ENCODE data around the gene ANKRD12. TPM values are rescaled to one million over a fixed set of nuclear protein-coding genes. Genes with fewer than 3 reads are reported as not detected.

ANKRD12 gene
- total RNA-seq, 1 experiment from 2014 or later: 24.1 TPM

DNA sequence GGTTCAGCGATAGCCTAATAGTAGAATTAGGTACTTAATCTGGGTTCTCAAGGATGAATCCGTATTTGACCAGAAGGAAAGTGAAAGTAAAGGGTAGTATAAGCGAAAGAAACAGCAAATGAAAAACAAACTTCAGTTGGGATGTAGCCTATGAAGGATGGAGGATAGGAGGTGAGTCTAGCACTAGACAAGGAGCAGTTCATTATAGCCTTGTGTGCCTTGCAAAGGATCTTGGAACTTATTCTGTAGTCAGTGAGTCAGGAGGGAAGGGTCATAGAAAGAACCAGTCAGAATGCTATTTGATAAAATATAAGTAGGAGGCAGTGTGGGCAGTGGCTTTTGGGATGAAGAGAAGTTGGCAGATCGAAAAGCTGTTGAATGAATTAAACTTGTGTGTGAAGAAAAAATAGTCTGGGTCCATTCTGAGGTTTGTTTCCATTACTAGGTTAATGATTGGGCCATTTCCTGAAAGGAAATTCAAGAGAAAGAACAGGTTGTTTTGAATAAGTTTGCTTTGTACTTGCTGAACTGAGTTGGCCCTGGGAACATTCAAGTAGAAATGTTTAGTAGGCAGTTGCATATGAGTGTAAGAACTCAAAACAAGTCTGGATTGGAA lies 48.5 kb downstream of the ANKRD12 start:
- no peak for DNase-seq (ENCODE audit: low spot score)

GRCh38 chr18:9188359-9189231 lies 52.0 kb downstream of the ANKRD12 start:
- DNase-seq (ENCODE audit: low spot score): no peak

DNA sequence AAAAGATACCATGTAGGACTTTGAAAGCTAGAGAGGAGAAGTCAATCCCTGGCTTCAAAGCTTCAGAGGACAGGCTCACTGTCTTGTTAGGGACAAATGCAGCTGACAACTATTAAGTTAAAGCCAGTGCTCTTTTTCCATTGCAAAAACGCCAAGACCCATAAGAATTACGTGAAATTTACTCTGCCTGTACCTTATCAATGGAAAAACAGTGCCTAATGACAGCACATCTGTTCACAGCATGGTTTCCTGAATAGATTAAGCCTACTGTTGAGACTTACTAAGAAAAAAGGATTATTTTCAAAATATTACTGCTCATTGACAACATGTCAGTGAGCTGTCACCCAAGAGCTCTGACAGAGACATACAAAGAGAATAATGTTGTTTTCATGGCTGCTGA lies 52.9 kb downstream of the ANKRD12 start:
- no peak for DNase-seq (ENCODE audit: low spot score)

DNA sequence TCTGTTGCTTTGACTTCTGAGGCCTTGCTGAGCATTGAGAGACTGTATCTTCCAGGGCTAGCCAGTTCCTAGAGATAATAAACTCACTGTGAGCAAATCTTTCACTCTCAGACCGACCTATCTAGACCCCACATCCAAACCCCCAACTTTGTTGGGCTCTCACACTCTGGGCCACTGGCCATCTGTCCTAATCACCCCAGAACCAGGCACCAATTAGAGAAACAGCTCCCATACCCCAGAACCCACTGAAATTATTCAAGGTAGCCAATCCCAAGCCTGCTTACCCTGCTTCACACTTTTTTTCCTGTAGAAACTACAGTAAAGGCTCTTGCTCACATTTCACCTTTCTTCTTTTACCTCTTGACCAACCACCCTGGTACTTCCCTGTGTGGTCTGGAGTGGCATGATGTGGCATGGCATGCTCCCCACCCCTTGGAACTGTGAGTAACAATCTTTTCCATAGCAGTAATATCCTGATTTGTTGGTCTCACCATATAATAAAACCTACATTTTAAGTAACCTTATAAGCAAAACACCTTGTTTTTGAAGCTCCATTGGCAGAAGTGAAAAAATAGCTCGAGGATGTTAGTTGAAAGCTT lies 55.2 kb downstream of the ANKRD12 start:
- DNase-seq (ENCODE audit: low spot score): no peak

- DNase-seq (ENCODE audit: low spot score): no peak
These were observed 56.5 kb downstream of the ANKRD12 start for GRCh38 chr18:9193031-9193430.

DNA sequence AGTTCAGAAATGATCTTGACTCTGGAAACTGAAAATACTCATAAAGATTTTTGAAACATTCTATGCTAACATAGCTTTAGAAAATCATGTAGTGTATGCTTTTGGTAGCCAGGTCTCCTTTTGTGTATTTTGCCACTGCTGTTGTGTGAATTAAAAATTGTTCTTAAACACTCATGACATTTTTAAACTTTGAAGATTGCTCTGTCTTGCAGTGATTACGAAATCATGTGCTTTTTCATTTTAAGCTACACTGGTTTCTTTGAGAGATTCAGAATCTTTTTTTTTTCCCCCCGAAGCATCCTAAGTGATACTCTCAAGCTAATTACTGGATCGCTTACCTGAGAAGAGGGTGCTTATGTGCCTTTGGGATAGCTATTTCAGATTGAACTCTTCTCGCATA lies 60.0 kb downstream of the ANKRD12 start:
- no peak for DNase-seq (ENCODE audit: low spot score)

- DNase-seq (ENCODE audit: low spot score): no peak
These were observed 63.1 kb downstream of the ANKRD12 start for GRCh38 chr18:9199681-9200080.

DNA sequence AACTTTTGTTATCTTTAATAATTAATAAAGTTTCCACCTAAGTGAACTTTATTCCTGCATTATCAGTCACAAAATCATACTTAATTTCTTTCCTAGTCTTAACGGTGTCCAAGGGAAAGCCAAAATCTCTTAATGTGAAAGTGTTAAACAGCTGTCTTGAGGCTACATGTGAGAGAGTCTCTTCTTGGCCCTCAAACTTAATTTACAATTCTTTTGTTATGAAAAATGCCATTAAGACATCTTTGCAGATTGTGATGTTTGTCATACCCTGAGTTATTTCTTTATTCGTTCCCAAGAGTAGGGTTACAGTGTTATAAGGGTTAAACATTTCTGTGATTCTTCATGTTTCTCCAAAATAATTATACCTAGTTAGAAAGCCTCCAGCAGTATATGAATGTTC lies 64.6 kb downstream of the ANKRD12 start:
- DNase-seq (ENCODE audit: low spot score): no peak

- no peak for DNase-seq (ENCODE audit: low spot score)
These were observed 68.1 kb downstream of the ANKRD12 start for GRCh38 chr18:9204659-9205058.

GRCh38 chr18:9206421-9206820 lies 69.8 kb downstream of the ANKRD12 start:
- DNase-seq (ENCODE audit: low spot score): no peak

DNA sequence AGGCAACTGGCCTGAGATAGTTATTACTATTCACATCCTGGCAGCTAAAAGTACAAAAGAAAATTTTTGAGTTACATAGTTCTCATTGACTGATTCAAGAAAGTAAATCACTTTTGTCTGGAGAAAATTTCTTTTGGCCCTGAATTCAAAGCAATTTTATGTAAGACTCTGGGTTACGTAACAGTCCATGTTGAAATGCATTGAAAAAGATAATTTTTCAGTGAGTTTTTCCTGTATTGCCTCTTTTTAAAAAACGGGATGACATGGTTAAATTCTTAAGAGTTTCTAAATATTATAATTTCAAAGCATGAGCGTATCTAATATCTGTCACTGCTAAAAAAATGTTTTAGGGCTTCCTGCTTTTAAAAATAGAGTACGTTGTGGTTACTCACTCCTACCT lies 72.7 kb downstream of the ANKRD12 start:
- DNase-seq (ENCODE audit: low spot score): no peak

GRCh38 chr18:9210966-9211365 lies 74.4 kb downstream of the ANKRD12 start:
- no peak for DNase-seq (ENCODE audit: low spot score)

- DNase-seq (ENCODE audit: low spot score): no peak
These were observed 75.4 kb downstream of the ANKRD12 start for GRCh38 chr18:9211955-9212354.

DNA sequence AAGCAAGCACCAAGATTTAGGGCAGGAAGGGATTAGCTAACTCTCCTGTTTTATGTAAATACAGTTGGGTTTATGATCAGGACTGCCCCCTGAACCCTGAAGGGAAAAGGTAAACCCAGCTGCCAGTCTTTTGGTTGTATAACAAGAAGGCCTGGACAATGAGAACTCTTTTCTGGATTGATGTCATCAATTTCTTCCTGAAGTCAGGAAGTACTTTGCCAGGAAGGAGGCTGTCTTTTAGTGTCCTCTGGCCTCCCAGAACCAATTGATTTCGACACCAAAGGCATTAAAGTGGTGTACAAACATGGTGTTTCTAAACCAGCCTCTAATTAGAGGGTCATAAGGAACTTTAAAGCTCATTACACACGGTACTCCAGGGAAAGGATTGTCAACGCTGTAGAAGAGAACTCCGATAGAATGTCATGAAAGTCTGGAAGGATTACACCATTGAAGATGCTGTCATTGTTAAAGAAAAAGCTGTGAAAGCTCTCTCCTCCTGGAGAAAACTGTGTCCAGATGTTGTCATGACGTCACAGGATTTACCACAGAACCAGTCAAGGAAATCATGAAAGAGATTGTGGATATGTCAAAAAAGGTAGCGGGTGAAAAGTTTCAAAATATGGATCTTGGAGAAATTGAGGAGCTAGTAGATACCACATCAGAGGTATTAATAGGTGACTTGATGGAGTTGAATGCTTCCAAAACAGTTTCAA lies 78.8 kb downstream of the ANKRD12 start:
- DNase-seq (ENCODE audit: low spot score): no peak

DNA sequence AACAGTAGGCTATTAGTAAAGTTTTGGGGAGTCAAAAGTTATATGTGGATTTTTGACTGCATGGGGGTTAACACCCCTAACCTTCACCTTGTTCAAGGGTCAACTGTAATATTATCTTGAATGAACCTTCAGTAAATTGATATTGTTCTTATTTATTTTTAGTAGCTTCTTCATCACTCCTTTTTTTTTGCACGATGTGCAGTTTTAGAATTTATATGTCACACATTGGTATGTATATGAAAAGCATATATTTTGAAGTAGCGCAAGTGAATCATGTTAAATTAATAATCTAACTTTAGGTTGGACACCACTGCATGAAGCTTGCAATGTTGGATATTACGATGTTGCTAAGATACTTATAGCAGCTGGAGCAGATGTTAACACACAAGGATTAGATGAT lies 79.9 kb downstream of the ANKRD12 start:
- DNase-seq (ENCODE audit: low spot score): no peak

DNA sequence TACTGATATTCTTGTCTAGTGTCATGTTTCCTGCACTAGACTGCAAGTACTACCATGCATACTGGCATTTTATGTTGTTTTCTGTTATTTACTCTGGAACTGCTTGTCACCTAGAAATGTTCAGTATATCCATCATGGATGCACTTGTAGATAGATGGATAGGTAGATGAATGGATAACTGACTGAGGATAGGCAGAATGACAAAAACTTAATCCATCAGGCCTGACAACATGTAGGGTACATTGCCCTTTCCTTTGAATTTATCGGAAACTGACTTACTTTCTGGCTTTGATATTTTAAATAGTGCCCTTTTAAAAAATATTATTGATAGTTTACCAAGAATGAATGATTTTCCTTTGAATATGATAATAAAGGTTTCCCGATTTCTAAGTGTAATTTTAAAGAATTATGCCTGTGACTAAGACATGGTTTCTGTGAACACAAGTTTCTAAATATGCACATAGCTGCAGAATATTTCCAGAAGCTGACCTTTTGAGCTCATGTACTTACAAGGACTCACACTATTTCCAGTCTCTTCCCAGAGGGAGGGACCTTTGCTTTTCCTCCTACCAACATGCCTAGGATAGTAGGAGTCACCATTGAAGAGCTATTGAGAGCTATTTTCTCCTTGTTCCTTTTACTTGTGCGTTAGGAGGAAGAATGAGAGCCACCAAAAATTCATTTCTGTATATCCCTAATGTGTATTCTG lies 81.3 kb downstream of the ANKRD12 start:
- no peak for DNase-seq (ENCODE audit: low spot score)

DNA sequence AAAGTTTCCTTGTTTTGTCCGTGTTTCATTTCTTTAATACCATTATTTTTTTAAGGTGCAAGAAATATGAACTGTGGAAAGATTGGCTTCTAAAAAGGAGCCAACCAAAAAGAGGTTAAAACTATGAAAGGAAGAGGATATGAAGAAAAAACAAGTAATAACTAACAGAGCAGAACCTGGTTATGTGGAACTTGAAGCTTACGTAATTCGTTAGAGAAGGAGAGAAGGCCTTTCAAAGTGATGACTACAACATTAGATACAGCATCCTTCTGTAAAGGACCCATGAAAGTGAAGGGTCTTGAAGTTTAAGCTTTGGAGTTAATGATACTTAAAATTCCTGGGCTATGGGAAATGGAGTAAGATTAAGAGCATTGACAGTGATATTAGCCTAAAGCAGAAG lies 84.5 kb downstream of the ANKRD12 start:
- no peak for DNase-seq (ENCODE audit: low spot score)

GRCh38 chr18:9221661-9222060 lies 85.1 kb downstream of the ANKRD12 start:
- no peak for DNase-seq (ENCODE audit: low spot score)

GRCh38 chr18:9223356-9223755 lies 86.8 kb downstream of the ANKRD12 start:
- DNase-seq (ENCODE audit: low spot score): no peak

DNA sequence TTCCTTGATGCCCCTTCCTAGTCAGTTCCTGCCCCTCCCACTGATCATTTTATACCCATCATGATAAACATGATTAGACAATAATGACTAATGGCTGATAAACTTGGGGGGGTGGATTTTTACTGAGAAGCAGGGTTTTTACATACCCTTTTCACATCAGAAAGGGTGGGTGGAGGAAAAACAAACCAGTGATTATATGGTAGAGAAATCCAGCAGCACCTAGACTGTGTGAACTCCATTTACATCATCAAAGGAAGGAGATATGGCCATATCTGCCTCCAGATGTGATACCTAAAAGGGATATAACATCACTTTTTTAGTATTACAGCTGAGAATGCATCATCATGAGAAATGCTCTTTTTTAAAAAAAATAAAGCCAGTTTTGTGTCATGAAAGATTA lies 89.9 kb downstream of the ANKRD12 start:
- DNase-seq (ENCODE audit: low spot score): no peak

- no peak for DNase-seq (ENCODE audit: low spot score)
These were observed 95.4 kb downstream of the ANKRD12 start for GRCh38 chr18:9231852-9232486.
